Activated naive CD4-positive, alpha-beta T cell treated with anti-CD3 and anti-CD28 coated beads for 36 hours (primary cell): ENCODE measurements around the gene DENND2D. TPM values are rescaled to one million over a fixed set of nuclear protein-coding genes. Genes with fewer than 3 reads are reported as not detected.

Experiments
- CTCF ChIA-PET: fragments of 350-600 bp; sonication (Branson Sonifier 250); formaldehyde crosslinking; loops from one replicate; lab custom pipeline; 2021; ENCODE audit warnings: antibody characterized with exemption; lab: Charles Lee
- DNase-seq: peaks from one replicate; pipeline ENCODE4 v3.0.0-alpha.2; 2020
- H3K27ac Mint-ChIP-seq: one replicate; pipeline ENCODE4 v1.8.0; 2021; ENCODE audit warnings: mild to moderate bottlenecking, mixed read lengths
- H3K27me3 Mint-ChIP-seq: one replicate; pipeline ENCODE4 v1.8.0; 2021; ENCODE audit warnings: low read depth, mixed read lengths
- H3K36me3 Mint-ChIP-seq: one replicate; pipeline ENCODE4 v1.8.0; 2021; ENCODE audit warnings: low read depth, mixed read lengths
- H3K4me1 Mint-ChIP-seq: one replicate; pipeline ENCODE4 v1.8.0; 2021; ENCODE audit warnings: low read depth, mixed read lengths
- H3K4me3 Mint-ChIP-seq: one replicate; pipeline ENCODE4 v1.8.0; 2021; ENCODE audit warnings: mild to moderate bottlenecking, moderate library complexity, mixed read lengths
- H3K9me3 Mint-ChIP-seq: one replicate; pipeline ENCODE4 v1.8.0; 2021; ENCODE audit warnings: mixed read lengths
- intact Hi-C: fragments of 100-400 bp; cut with micrococcal nuclease; formaldehyde crosslinking; loops from one replicate; pipeline ENCODE4 v1.15.1; 2023
- total RNA-seq, 2 experiments: library from RNA; stranded (reverse); gene quantifications; one replicate each; pipeline ENCODE4 v1.2.3, GENCODE V29; 2021

The DENND2D gene
- total RNA-seq, 2 experiments from 2014 or later = 210 to 213 TPM

DNA sequence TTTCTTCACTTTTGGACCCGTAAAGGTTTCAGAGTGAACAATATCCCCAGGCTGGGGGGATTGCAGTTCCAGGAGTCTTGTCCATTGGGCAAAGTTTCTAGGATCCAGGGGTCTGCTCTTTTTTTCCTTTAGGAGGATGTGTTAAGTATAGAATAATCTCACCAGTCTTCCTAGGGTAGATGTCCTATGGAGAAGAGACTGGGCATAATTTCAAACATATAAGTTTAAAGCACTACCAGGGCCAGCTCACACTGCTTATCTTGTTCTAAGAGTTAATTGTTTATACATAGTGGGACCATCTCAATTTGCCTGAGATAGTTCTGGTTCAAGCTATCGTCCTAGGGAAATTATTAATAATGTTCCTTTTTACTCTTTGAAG lies 28.3 kb upstream of the DENND2D start:
- no peaks in the 10 kb centered on the region for H3K27me3 Mint-ChIP-seq
- DNase-seq = no peak
- no peak overlapping the region for H3K27ac Mint-ChIP-seq
- peaks cover 4% of the 10 kb centered on the region for H3K36me3 Mint-ChIP-seq
- intact Hi-C loops = loop anchor here (1.0 to 10.0 kb wide), 3 partner anchors 12 to 894 kb away; partner anchors contain the start of gene RBM15
- H3K4me3 Mint-ChIP-seq = peak overlapping the region; percentile 49
- H3K9me3 Mint-ChIP-seq = no peaks in the 10 kb centered on the region
- peaks cover 75% of the 10 kb centered on the region for H3K4me1 Mint-ChIP-seq
- CTCF ChIA-PET = interaction anchor here (0.6 to 1.6 kb wide), 8 partner anchors 14 to 526 kb away, joined by 3 to 6 read pairs (median 3); no protein-coding TSS in a partner anchor

DNA sequence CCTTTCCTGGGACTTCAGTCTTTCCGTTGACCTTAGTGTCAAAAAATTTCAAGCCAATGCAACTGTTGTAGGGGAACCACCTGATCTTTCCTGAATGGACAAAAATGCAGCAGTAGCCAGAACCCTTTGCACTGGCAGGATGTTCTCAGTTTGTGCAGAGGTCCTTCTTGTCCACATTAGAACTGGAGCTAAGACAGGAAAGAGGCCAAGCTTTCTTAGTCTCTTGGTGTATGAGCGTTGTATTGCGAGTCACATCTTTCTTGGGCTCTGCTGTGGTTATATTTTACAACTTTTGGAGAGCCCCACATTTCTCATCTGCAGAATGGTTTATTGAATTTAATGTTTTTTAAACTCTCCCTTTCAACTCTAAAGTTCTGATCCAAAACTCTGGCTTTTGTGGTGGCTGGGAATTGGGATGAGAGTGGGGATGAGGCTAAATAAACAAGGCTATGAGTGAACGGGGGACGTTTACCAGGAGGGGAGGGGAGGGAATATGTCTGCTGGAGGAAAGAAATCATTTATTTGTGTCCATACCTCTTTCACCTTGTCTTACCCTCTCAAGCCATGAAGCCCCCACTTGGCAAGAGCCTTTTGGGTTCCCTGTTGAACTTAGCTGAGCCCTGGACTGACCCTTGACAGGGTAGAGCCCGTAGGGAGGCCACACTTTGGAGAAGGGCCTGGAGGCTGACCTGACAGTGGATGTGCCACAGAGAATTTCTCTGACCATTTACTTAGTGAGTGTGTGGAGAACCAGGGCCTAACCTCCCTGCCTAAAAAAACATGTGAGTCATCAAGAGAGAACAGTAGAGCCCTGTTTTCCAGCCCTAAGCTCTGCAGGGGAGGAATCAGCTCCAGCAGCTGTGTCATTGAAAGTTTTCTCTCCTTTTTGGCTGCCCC lies 27.7 kb upstream of the DENND2D start:
- peaks cover 80% of the 10 kb centered on the region for H3K4me1 Mint-ChIP-seq
- CTCF ChIA-PET = interaction anchor here (0.6 to 2.1 kb wide), 12 partner anchors 8 to 527 kb away, joined by 3 to 8 read pairs (median 4); no protein-coding TSS in a partner anchor
- H3K27ac Mint-ChIP-seq = peak overlapping the region; percentile 82
- no peaks in the 10 kb centered on the region for H3K9me3 Mint-ChIP-seq
- intact Hi-C loops = loop anchor here (1.0 to 10.0 kb wide), 2 partner anchors 12 to 893 kb away; partner anchors contain the start of gene RBM15
- DNase-seq = peak; percentile 29
- no peak overlapping the region for H3K4me3 Mint-ChIP-seq
- H3K27me3 Mint-ChIP-seq = no peaks in the 10 kb centered on the region
- H3K36me3 Mint-ChIP-seq = peaks cover 4% of the 10 kb centered on the region

DNA sequence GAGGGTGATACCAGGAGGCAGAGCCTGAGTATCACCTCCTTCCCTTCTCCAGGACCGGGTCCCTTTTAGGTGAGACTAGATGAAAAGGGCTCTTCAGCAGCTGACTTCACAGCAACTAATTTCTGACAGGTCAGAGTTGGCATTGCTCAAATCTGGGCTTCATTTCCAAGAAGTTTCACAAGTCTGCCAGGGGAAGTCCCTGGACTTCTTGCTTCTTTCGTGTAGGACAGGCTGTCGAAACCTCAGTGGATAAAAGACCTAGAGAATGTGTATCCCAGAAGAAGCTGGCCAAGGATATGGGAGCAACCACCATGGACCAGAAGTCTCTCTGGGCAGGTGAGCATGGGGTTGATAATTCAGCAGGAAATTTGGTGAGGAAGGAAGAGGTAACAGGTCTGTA lies 27.0 kb upstream of the DENND2D start, which contains the start of gene CHI3L2:
Gene CHI3L2 (plus strand): TSS at position 280 of the 400 bp plus-strand sequence. CDS start 17 bp downstream, at position 297.
- H3K27ac Mint-ChIP-seq = peak within 1 kb of the TSS; percentile 82
- H3K27me3 Mint-ChIP-seq = no peaks in the 10 kb centered on the region
- peak; percentile 19 for DNase-seq
- peaks cover 4% of the 10 kb centered on the region for H3K36me3 Mint-ChIP-seq
- intact Hi-C loops = loop anchor here (10.0 kb wide), 1 partner anchor 893 kb away; the partner anchor contains the start of gene RBM15
- peaks cover 87% of the 10 kb centered on the region for H3K4me1 Mint-ChIP-seq
- H3K4me3 Mint-ChIP-seq = no peak within 1 kb of the TSS
- no peaks in the 10 kb centered on the region for H3K9me3 Mint-ChIP-seq
- CTCF ChIA-PET = interaction anchor here (0.8 to 2.1 kb wide), 9 partner anchors 9 to 196 kb away, joined by 3 to 8 read pairs (median 5); no protein-coding TSS in a partner anchor

DNA sequence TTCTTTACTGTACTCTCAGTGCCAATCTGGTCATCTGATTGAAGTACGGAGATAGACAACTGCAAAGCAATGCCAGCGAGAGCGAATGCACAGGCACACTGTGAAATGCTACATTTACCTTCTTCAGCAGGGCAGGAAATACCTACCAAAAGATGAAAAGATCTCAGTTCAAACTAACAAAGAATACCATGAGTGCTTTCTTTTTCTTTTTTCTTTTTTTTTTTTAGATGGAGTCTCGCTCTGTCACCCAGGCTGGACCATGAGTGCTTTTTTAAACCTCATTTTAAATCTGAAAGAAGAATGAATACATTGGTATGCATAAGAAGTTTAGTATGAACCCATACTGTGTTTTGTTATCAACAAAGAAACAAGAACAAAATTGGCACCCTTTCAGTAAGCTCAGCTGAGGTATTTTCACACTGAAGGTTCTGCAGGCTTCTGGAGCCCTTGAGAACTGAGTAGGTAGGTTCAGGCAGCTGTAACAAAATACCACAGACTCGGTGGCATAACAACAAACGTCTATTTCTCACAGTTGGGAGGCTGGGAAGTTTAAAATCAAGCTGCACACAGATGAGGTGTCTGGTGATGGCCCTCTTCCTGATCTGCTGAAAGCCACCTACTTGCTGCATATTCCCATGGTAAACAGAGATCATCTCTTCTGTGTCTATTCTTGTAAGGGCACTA lies 25.4 kb upstream of the DENND2D start:
- no peaks in the 10 kb centered on the region for H3K27me3 Mint-ChIP-seq
- H3K4me1 Mint-ChIP-seq = peaks cover 88% of the 10 kb centered on the region
- peak overlapping the region; percentile 64 for H3K4me3 Mint-ChIP-seq
- H3K9me3 Mint-ChIP-seq = no peaks in the 10 kb centered on the region
- CTCF ChIA-PET = interaction anchor here (0.7 to 2.1 kb wide), 11 partner anchors 10 to 195 kb away, joined by 3 to 8 read pairs (median 5); no protein-coding TSS in a partner anchor
- peak; percentile 34 for DNase-seq
- intact Hi-C loops = loop anchor here (1.0 to 10.0 kb wide), 2 partner anchors 543 to 891 kb away; partner anchors contain the start of gene RBM15
- peak overlapping the region; percentile 76 for H3K27ac Mint-ChIP-seq
- peaks cover 3% of the 10 kb centered on the region for H3K36me3 Mint-ChIP-seq

DNA sequence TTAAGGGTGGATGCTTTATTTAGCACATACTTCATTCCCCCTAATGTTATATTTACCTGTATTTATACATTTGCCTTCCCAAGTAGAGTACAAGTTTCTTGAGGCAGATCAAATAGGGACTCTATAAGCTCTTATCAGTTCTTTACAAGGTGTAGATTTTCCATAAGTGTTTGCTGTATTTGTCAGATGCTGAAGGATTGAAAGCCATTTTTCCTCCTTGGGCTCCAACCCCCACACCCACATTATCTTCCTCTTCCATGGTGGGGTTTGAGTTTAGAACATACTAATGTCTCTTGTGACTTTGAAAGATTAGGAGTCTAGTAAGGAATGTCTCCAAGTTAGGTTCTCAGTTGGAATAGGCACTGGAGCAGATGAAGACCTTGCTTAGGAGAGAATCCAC lies 24.6 kb upstream of the DENND2D start:
- peaks cover 91% of the 10 kb centered on the region for H3K4me1 Mint-ChIP-seq

GRCh38 chr1:111223126-111223685 lies 22.8 kb upstream of the DENND2D start:
- no peaks in the 10 kb centered on the region for H3K9me3 Mint-ChIP-seq
- CTCF ChIA-PET = interaction anchor here (0.6 to 10.6 kb wide), 26 partner anchors 9 to 218 kb away, joined by 3 to 234 read pairs (median 4); partner anchors contain the start of gene DENND2D
- peak overlapping the region; percentile 99 for H3K27ac Mint-ChIP-seq
- intact Hi-C loops = loop anchor here (1.0 to 10.0 kb wide), 10 partner anchors 36 to 888 kb away; partner anchors contain the start of genes DDX20 and RBM15
- no peaks in the 10 kb centered on the region for H3K36me3 Mint-ChIP-seq
- H3K4me1 Mint-ChIP-seq = peaks cover 94% of the 10 kb centered on the region
- no peak for DNase-seq
- H3K27me3 Mint-ChIP-seq = no peaks in the 10 kb centered on the region
- H3K4me3 Mint-ChIP-seq = no peak overlapping the region

More for the DNA sequence above, 24.6 kb upstream of the DENND2D start:
- no peaks in the 10 kb centered on the region for H3K36me3 Mint-ChIP-seq
- no peaks in the 10 kb centered on the region for H3K9me3 Mint-ChIP-seq
- intact Hi-C loops = loop anchor here (1.0 to 10.0 kb wide), 2 partner anchors 544 to 890 kb away; partner anchors contain the start of gene RBM15
- peak overlapping the region; percentile 76 for H3K27ac Mint-ChIP-seq
- H3K27me3 Mint-ChIP-seq = no peaks in the 10 kb centered on the region
- peak overlapping the region; percentile 64 for H3K4me3 Mint-ChIP-seq
- no peak for DNase-seq
- CTCF ChIA-PET = interaction anchor here (0.6 to 1.7 kb wide), 8 partner anchors 9 to 194 kb away, joined by 3 to 8 read pairs (median 3); no protein-coding TSS in a partner anchor

DNA sequence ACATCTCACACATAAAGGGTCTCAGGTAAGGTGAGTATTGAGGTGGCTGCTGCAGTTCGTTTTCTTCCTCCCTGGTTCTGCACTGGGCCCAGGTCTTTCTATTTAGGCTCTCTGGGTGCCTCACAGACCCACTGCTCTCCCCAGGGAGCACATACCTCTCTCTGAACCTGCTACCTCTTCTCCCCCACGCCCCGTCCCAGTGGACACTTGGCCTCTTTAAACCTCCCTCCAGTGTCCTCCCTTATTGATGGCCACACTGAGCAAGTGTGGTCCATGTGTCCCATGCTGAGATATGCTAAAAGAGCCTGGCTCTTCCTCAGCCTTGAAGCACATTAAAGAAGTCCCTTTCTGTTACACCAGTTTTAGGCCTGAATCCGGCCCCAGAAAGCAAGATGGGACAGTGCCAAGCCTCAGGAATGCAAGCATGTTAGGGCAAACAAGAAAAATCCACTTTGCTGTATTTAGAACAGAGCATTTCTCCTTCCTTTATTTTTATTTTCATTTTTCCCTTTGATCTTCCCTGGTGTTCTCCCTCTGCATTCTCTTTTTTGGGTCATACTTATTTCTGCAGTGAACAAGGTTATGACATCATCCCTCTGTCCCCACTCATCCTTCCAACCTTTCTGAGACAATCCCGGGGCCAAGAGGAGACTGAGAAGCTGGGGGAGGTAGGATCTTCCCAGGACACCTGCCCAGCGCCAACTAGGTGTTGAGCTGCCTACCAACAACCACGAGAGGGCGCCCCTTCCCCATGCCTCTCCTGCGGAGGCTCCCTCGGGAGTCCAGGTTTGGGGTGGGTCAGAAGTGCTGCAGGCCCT lies 22.1 kb upstream of the DENND2D start:
- Mint-ChIP-seq H3K4me3 (peak overlapping the region; percentile 53), H3K9me3 (no peaks in the 10 kb centered on the region), H3K36me3 (no peaks in the 10 kb centered on the region), H3K4me1 (peaks cover 94% of the 10 kb centered on the region), H3K27me3 (no peaks in the 10 kb centered on the region), H3K27ac (peak overlapping the region; percentile 99)
- intact Hi-C loops = loop anchor here (1.0 to 10.0 kb wide), 10 partner anchors 35 to 888 kb away; partner anchors contain the start of genes DDX20 and RBM15
- CTCF ChIA-PET = interaction anchor here (0.6 to 10.6 kb wide), 24 partner anchors 10 to 362 kb away, joined by 3 to 234 read pairs (median 4); partner anchors contain the start of genes CEPT1, DENND2D and DRAM2
- DNase-seq = peak; percentile 90

GRCh38 chr1:111221633-111222291 lies 21.3 kb upstream of the DENND2D start:
- CTCF ChIA-PET = interaction anchor here (0.5 to 10.6 kb wide), 11 partner anchors 24 to 362 kb away, joined by 3 to 234 read pairs (median 4); partner anchors contain the start of genes CEPT1, DENND2D and DRAM2
- H3K27ac Mint-ChIP-seq = peak overlapping the region; percentile 99
- H3K36me3 Mint-ChIP-seq = no peaks in the 10 kb centered on the region
- peak overlapping the region; percentile 13 for H3K4me3 Mint-ChIP-seq
- peak; percentile 84 for DNase-seq
- intact Hi-C loops = loop anchor here (1.0 to 10.0 kb wide), 9 partner anchors 34 to 887 kb away; partner anchors contain the start of genes DDX20 and RBM15
- no peaks in the 10 kb centered on the region for H3K9me3 Mint-ChIP-seq
- peaks cover 94% of the 10 kb centered on the region for H3K4me1 Mint-ChIP-seq
- H3K27me3 Mint-ChIP-seq = no peaks in the 10 kb centered on the region

- no peaks in the 10 kb centered on the region for H3K27me3 Mint-ChIP-seq
- no peaks in the 10 kb centered on the region for H3K36me3 Mint-ChIP-seq
- CTCF ChIA-PET = interaction anchor here (0.5 to 10.6 kb wide), 10 partner anchors 24 to 251 kb away, joined by 3 to 234 read pairs (median 4); partner anchors contain the start of genes CEPT1, DENND2D and DRAM2
- H3K27ac Mint-ChIP-seq = peak overlapping the region; percentile 99
- peaks cover 94% of the 10 kb centered on the region for H3K4me1 Mint-ChIP-seq
- intact Hi-C loops = loop anchor here (1.0 to 10.0 kb wide), 5 partner anchors 34 to 886 kb away; partner anchors contain the start of gene RBM15
- peak overlapping the region; percentile 1 for H3K4me3 Mint-ChIP-seq
- no peaks in the 10 kb centered on the region for H3K9me3 Mint-ChIP-seq
- no peak for DNase-seq
These were observed 20.8 kb upstream of the DENND2D start for GRCh38 chr1:111221276-111221632.
